IPS DF 4.7 (cell line): ENCODE data around the gene TFF2.

ENCODE experiments used
- DNase-seq: peaks from one replicate; pipeline ENCODE4 v3.0.0-alpha.2; 2013; ENCODE audit warnings: low spot score; ENCODE audit errors: extremely low read depth

Gene TFF2

GRCh38 chr21:42366292-42367010, 15.7 kb upstream of the TFF2 start, which contains the start of gene TFF1:
Gene TFF1 (minus strand): TSS chr21:42366535. CDS start chr21:42366495, 40 bp downstream.
- DNase-seq: no peak

GRCh38 chr21:42365770-42366169, 15.0 kb upstream of the TFF2 start:
- no peak for DNase-seq

DNA sequence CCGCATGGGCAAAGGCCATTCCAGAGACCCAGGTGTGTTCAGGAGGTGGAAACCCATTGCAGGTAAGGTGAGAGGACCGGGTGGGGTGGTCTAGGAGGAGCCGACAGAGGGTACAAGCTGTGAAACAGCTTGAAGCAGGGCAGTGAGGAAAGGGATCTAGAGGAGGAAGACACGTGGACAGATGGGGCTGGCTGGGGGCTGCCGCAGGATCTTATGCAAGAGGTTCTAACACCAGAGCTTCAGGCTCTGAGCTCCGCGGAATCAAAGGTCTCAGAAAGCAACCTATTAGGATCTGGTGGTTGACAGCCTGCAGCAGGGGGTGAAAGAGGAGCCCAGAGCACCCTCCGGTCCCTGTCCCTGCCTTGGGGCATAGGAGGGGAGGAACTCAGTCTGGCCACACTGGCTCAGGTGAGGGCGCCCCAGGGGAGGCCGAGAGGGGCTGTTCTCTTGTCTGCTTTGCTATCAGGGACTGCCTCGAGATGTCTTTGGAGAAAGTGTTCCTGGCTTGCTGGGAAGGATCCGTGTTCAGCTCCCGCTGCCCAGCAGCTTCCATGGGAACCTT, 13.6 kb upstream of the TFF2 start:
- no peak for DNase-seq

DNA sequence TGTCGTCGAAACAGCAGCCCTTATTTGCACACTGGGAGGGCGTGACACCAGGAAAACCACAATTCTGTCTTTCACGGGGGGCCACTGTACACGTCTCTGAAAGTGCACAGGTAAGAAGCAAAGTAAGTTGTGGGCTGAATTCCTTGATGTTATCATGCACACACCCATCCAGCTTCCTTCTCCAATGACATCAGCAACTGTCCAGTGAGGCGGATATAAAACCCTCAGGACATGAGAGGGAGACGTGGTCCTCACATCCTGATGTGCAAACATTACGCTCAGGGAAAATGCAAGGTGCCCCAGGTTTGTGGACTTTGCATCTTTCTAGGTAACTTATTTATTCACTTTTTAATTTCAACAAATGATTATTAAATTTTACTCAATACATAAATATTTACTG, 12.5 kb upstream of the TFF2 start:
- DNase-seq: no peak

GRCh38 chr21:42362700-42363099, 11.9 kb upstream of the TFF2 start:
- DNase-seq: no peak

GRCh38 chr21:42362198-42362597, 11.4 kb upstream of the TFF2 start:
- DNase-seq: no peak

GRCh38 chr21:42361286-42361685, 10.5 kb upstream of the TFF2 start:
- DNase-seq: no peak

DNA sequence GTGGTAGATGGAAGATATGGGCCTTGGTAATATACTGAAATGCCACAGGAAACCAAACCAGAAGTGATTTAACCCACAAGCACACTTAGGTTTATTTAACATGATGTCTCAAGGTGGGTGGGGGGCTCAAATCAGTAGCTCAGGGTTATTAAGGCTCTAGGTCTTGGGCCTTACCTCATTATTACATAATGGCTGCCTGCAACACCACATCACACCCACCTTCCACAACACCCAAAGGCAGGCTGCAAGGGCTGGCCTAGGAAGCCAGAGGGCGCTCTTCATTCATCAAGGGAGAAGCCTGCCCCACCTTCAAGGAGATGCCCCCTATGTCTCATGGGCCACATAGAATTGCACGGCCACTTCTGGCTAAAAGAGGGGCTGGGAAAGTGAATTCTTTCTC, 9.5 kb upstream of the TFF2 start:
- no peak for DNase-seq

DNA sequence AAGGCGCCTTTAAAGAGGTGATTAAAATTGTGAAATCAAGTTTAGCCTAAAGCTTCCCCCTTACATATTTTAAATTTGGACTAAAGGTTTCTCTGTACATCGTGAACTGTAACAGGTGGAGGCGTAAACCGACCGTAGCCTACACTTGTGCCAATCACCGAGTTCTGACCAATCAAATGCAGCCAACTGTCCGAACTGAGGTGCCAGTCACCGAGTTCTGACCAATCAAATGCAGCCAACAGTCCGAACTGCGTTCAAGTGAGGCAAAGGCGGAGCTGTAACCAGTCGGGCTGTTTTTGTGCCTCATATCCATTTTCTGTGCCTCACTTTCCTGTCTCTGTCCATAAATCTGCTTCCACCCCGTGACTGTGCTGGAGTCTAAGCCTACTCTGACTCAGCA, 8.1 kb upstream of the TFF2 start:
- DNase-seq: no peak

GRCh38 chr21:42358261-42358660, 7.5 kb upstream of the TFF2 start:
- no peak for DNase-seq

DNA sequence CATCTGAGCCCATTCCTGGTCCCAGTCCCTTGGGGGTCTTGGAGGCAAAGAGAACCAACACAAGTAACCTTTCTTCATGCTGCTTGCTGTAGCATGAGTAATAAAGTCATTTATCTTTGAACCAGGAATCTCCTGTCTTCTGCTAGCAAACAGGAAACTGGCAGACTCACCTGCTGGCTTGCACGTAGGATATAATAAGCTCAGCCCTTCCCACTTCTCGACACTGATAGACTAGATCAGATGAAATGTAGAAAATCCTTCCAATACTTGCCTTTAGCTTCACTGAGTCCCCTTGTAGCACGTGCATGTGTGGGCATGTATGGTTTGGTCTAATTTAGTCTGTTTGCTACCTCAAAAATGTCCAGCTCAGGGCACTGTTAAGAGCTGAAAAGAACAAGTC, 6.5 kb upstream of the TFF2 start:
- DNase-seq: no peak

- no peak for DNase-seq
Observed at GRCh38 chr21:42356650-42357049, 5.9 kb upstream of the TFF2 start.

GRCh38 chr21:42356046-42356445, 5.3 kb upstream of the TFF2 start:
- DNase-seq: no peak

GRCh38 chr21:42353623-42354022, 2.8 kb upstream of the TFF2 start:
- no peak for DNase-seq

DNA sequence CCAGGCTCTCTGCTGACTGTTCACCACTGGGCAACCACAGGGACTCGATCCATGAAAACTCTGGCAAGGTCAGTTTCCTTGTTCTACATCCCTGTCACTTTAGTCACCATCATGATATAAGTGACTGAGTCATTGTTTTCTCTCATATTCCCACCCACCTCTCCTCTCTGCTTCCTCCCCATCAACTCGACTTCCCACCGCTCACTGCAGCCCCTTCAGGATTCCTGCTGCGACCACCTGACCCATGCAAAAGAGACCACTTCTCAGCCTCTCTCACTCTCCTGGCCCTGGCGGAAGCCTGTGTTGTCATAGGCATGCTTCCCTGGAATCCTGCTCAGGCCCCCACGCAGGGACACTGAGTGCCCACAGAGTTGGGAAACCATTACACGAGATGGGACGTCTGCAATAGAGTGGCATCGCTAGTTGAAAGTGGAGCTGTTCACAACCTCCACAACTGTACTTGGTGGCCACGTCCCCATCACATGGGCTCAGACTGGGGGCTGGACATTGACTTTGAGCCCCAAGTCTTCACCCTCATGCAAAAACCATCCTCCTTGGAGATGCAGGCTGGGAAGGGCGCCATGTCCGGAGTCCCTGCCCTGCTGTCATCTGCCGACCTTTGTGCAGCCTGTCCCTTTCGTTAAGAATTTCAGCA, 1.8 kb upstream of the TFF2 start:
- no peak for DNase-seq

GRCh38 chr21:42351626-42352440, 1.0 kb upstream of the TFF2 start:
- no peak for DNase-seq

GRCh38 chr21:42350318-42350910, 380 bp downstream of the TFF2 start:
- no peak for DNase-seq

- DNase-seq: no peak
Observed at GRCh38 chr21:42349420-42350317, 1.1 kb downstream of the TFF2 start.

GRCh38 chr21:42348762-42349161, 2.0 kb downstream of the TFF2 start:
- no peak for DNase-seq

DNA sequence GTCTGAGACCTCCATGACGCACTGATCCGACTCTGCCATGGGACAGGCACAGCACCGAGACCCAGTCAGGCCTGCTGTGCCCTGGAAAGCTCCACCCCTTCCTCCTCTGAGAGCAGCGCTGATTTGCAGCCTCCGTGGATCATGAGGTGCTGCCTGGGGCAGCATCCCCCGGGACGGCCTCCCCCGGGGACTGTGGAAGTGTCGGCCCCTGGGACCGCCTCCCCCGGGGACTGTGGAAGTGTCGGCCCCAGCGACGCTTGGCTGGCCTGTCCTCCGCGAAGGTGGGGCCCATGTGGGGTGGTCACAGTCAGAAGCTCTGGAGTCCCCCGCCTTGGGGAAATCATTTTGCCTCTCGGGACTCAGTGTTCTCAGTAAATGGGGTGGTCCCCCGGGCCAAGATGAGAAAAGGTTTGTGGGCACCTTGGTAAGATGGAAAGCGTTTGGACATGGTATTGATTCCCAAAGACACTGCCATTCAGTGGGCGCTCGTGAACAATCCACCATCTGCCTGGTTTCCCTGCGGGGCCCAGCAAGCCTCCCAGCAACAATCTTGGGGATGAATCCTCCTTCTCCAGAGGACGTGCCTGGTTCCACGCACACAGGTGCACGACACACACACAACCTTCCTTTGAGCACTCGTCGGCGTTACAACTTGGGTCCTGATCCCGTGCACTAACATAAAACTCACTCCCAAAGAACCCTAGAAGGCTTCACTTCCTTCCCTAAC, 3.0 kb downstream of the TFF2 start:
- no peak for DNase-seq
